Astrocyte of the cerebellum (primary cell): ENCODE data around the gene RPS27A.
A peak's percentile ranks its signal among the peaks of the same experiment; 100 is the strongest.
"Not testable (repeated sequence)": the region's sequence is repeated elsewhere in the genome, so short reads cannot be mapped to it uniquely, and the experiment has no call there.

Experiments used
- DNase-seq: peaks from one replicate; pipeline ENCODE4 v3.0.0-alpha.2; 2011; ENCODE audit warnings: low read depth
- H3K4me3 ChIP-seq: 2 replicates; pipeline ENCODE4 v1.5.1; 2011; ENCODE audit warnings: mild to moderate bottlenecking, low read depth, low read length, moderate library complexity
- CTCF ChIP-seq: IDR thresholded peaks from 2 replicates; pipeline ENCODE4 v1.5.1; 2012; ENCODE audit warnings: low read length, low read depth, moderate library complexity, mild to moderate bottlenecking; ENCODE audit errors: missing control alignments
- in situ Hi-C: cut with HindIII; loops from 2 replicates; pipeline ENCODE4 v1.10.0; 2017; ENCODE audit warnings: low sequenced_read_pairs

The RPS27A gene

GRCh38 chr2:55239656-55240222, 7.3 kb downstream of the RPS27A start:
- in situ Hi-C loops: no loop called here
- no peak for DNase-seq
- H3K4me3 ChIP-seq: no peak overlapping the region
- TF ChIP-seq CTCF: no peak

- H3K4me3 ChIP-seq, in situ Hi-C loops, DNase-seq: not testable (repeated sequence)
Observed at GRCh38 chr2:55241582-55241981, 9.1 kb downstream of the RPS27A start.

GRCh38 chr2:55242617-55243016, 10.1 kb downstream of the RPS27A start:
- DNase-seq: no peak
- in situ Hi-C loops: no loop called here
- no peak overlapping the region for H3K4me3 ChIP-seq
- TF ChIP-seq CTCF: no peak

- in situ Hi-C loops: no loop called here
- no peak overlapping the region for H3K4me3 ChIP-seq
- no peak for TF ChIP-seq CTCF
- no peak for DNase-seq
Observed at GRCh38 chr2:55245411-55245810, 12.9 kb downstream of the RPS27A start.

GRCh38 chr2:55247025-55247424, 14.5 kb downstream of the RPS27A start:
- no peak overlapping the region for H3K4me3 ChIP-seq
- no peak for DNase-seq
- no peak for TF ChIP-seq CTCF
- in situ Hi-C loops: no loop called here

- no peak for TF ChIP-seq CTCF
Observed at GRCh38 chr2:55252832-55253231, 20.3 kb downstream of the RPS27A start.

GRCh38 chr2:55259586-55259985, 27.1 kb downstream of the RPS27A start:
- H3K4me3 ChIP-seq, in situ Hi-C loops, DNase-seq: not testable (repeated sequence)

More at GRCh38 chr2:55252832-55253231, 20.3 kb downstream of the RPS27A start:
- H3K4me3 ChIP-seq: no peak overlapping the region
- in situ Hi-C loops: no loop called here
- no peak for DNase-seq

- TF ChIP-seq CTCF: no peak
- DNase-seq: no peak
- peak overlapping the region; percentile 88 for H3K4me3 ChIP-seq
- in situ Hi-C loops: no loop called here
Observed at GRCh38 chr2:55268288-55268906, 35.9 kb downstream of the RPS27A start.
